Measurements from ENCODE around the gene SAMD15. TPM values are rescaled to one million over a fixed set of nuclear protein-coding genes. Genes with fewer than 3 reads are reported as not detected.

The SAMD15 gene
- total RNA-seq, 1 experiment from 2014 or later = 0.42 TPM

- TF ChIP-seq, protein P1, sequence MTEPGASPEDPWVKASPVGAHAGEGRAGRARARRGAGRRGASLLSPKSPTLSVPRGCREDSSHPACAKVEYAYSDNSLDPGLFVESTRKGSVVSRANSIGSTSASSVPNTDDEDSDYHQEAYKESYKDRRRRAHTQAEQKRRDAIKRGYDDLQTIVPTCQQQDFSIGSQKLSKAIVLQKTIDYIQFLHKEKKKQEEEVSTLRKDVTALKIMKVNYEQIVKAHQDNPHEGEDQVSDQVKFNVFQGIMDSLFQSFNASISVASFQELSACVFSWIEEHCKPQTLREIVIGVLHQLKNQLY (CRISPR knock-in tag; IDR thresholded peaks at IDR 0.05) = no peak
These were observed 7.9 kb upstream of the SAMD15 start (continued) for GRCh38 chr14:77369285-77369684.

GRCh38 chr14:77372304-77372841 is 4.8 kb upstream of the SAMD15 start:
- no peaks in the 10 kb centered on the region for H3K36me3 Mint-ChIP-seq
- no peak for TF ChIP-seq CREB1 (CRISPR knock-in tag; IDR thresholded peaks at IDR 0.05)
- no peak for TF ChIP-seq RELA (CRISPR knock-in tag; IDR thresholded peaks at IDR 0.05; ENCODE audit: borderline replicate concordance)
- TF ChIP-seq, protein P2, sequence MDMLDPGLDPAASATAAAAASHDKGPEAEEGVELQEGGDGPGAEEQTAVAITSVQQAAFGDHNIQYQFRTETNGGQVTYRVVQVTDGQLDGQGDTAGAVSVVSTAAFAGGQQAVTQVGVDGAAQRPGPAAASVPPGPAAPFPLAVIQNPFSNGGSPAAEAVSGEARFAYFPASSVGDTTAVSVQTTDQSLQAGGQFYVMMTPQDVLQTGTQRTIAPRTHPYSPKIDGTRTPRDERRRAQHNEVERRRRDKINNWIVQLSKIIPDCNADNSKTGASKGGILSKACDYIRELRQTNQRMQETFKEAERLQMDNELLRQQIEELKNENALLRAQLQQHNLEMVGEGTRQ (CRISPR knock-in tag; IDR thresholded peaks at IDR 0.05) = no peak
- TF ChIP-seq ZNF232 (CRISPR knock-in tag; IDR thresholded peaks at IDR 0.05) = no peak
- TF ChIP-seq, protein P3, sequence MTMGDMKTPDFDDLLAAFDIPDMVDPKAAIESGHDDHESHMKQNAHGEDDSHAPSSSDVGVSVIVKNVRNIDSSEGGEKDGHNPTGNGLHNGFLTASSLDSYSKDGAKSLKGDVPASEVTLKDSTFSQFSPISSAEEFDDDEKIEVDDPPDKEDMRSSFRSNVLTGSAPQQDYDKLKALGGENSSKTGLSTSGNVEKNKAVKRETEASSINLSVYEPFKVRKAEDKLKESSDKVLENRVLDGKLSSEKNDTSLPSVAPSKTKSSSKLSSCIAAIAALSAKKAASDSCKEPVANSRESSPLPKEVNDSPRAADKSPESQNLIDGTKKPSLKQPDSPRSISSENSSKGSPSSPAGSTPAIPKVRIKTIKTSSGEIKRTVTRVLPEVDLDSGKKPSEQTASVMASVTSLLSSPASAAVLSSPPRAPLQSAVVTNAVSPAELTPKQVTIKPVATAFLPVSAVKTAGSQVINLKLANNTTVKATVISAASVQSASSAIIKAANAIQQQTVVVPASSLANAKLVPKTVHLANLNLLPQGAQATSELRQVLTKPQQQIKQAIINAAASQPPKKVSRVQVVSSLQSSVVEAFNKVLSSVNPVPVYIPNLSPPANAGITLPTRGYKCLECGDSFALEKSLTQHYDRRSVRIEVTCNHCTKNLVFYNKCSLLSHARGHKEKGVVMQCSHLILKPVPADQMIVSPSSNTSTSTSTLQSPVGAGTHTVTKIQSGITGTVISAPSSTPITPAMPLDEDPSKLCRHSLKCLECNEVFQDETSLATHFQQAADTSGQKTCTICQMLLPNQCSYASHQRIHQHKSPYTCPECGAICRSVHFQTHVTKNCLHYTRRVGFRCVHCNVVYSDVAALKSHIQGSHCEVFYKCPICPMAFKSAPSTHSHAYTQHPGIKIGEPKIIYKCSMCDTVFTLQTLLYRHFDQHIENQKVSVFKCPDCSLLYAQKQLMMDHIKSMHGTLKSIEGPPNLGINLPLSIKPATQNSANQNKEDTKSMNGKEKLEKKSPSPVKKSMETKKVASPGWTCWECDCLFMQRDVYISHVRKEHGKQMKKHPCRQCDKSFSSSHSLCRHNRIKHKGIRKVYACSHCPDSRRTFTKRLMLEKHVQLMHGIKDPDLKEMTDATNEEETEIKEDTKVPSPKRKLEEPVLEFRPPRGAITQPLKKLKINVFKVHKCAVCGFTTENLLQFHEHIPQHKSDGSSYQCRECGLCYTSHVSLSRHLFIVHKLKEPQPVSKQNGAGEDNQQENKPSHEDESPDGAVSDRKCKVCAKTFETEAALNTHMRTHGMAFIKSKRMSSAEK (CRISPR knock-in tag; IDR thresholded peaks at IDR 0.05; ENCODE audit: borderline replicate concordance) = no peak
- TF ChIP-seq ZNF121 (CRISPR knock-in tag; IDR thresholded peaks at IDR 0.05) = no peak
- TF ChIP-seq, protein P4, sequence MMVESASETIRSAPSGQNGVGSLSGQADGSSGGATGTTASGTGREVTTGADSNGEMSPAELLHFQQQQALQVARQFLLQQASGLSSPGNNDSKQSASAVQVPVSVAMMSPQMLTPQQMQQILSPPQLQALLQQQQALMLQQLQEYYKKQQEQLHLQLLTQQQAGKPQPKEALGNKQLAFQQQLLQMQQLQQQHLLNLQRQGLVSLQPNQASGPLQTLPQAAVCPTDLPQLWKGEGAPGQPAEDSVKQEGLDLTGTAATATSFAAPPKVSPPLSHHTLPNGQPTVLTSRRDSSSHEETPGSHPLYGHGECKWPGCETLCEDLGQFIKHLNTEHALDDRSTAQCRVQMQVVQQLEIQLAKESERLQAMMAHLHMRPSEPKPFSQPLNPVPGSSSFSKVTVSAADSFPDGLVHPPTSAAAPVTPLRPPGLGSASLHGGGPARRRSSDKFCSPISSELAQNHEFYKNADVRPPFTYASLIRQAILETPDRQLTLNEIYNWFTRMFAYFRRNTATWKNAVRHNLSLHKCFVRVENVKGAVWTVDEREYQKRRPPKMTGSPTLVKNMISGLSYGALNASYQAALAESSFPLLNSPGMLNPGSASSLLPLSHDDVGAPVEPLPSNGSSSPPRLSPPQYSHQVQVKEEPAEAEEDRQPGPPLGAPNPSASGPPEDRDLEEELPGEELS (CRISPR knock-in tag; IDR thresholded peaks at IDR 0.05) = no peak
- TF ChIP-seq, protein P5, sequence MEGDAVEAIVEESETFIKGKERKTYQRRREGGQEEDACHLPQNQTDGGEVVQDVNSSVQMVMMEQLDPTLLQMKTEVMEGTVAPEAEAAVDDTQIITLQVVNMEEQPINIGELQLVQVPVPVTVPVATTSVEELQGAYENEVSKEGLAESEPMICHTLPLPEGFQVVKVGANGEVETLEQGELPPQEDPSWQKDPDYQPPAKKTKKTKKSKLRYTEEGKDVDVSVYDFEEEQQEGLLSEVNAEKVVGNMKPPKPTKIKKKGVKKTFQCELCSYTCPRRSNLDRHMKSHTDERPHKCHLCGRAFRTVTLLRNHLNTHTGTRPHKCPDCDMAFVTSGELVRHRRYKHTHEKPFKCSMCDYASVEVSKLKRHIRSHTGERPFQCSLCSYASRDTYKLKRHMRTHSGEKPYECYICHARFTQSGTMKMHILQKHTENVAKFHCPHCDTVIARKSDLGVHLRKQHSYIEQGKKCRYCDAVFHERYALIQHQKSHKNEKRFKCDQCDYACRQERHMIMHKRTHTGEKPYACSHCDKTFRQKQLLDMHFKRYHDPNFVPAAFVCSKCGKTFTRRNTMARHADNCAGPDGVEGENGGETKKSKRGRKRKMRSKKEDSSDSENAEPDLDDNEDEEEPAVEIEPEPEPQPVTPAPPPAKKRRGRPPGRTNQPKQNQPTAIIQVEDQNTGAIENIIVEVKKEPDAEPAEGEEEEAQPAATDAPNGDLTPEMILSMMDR (IDR thresholded peaks at IDR 0.05) = no peak
- TF ChIP-seq HMGA2 (CRISPR knock-in tag; IDR thresholded peaks at IDR 0.05) = no peak
- TF ChIP-seq NR1H2 (CRISPR knock-in tag; IDR thresholded peaks at IDR 0.05) = no peak
- no peak for TF ChIP-seq EMX1 (CRISPR knock-in tag; IDR thresholded peaks at IDR 0.05)
- TF ChIP-seq FOXJ3 (CRISPR knock-in tag; IDR thresholded peaks at IDR 0.05; ENCODE audit: borderline replicate concordance) = no peak
- no peak for TF ChIP-seq RORB (CRISPR knock-in tag; IDR thresholded peaks at IDR 0.05)
- TF ChIP-seq, protein P6, sequence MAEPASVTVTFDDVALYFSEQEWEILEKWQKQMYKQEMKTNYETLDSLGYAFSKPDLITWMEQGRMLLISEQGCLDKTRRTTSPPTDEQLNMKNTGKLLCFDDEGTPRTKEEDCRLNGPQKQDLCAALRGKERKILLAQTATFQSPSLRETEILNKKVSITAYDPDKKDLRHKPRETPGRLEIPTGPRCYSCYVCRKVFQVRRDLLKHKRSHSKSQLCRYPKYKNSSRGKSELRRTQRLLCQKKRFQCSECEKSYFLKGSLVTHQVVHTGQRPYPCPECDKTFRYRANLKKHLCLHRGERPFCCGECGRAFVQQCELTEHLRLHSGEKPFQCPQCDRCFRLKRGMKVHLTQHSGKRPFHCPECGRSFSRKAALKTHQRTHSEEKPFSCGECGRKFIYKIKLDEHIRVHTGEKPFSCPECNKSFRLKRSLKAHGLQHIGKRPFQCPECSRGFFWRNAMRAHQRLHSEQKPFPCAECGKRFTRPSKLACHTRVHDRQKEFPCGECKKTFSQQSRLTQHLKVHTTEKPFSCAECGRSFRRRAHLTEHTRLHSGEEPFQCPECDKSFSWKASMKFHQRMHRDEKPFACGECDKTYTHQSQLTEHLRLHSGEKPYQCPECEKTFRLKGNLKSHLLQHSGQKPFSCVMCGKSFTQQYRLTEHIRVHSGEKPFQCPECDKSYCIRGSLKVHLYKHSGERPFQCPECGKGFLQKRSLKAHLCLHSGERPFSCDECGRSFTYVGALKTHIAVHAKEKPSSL (CRISPR knock-in tag; conservative IDR thresholded peaks at IDR 0.05) = no peak
- no peak for TF ChIP-seq ZNF423 (CRISPR knock-in tag; IDR thresholded peaks at IDR 0.05)
- H3K27ac Mint-ChIP-seq = no peak overlapping the region; the same call in 1 of the 2 replicates
- H3K9me3 Mint-ChIP-seq = no peaks in the 10 kb centered on the region
- H3K4me1 Mint-ChIP-seq = peaks cover 14% of the 10 kb centered on the region
- no peak for DNase-seq (ENCODE audit: low spot score)
- CTCF ChIA-PET = interaction anchor here (0.6 kb wide), 1 partner anchor 494 kb away, joined by 4 read pairs; no protein-coding TSS in a partner anchor
- POLR2A ChIA-PET = no interaction called here
- H3K27me3 Mint-ChIP-seq (ENCODE audit: low read depth) = no peaks in the 10 kb centered on the region
- no peak overlapping the region for H3K4me3 Mint-ChIP-seq
- ATAC-seq = no peak

Measured in WTC11 (cell line).